GM23248 (cell line): ENCODE results near the gene RASAL2.

Source experiments
- EZH2 ChIP-seq: fragments of 200-600 bp; sonication (generic); IDR thresholded peaks from 2 replicates; pipeline ENCODE4 v1.6.1; 2018; ENCODE audit warnings: antibody characterized with exemption, mild to moderate bottlenecking; ENCODE audit not compliant: insufficient read depth, poor library complexity, severe bottlenecking
- EZH2phosphoT487 ChIP-seq: fragments of 200-600 bp; sonication (generic); IDR thresholded peaks from 2 replicates; pipeline ENCODE4 v1.6.1; 2018; ENCODE audit warnings: antibody characterized with exemption, moderate library complexity, mild to moderate bottlenecking, low read depth; ENCODE audit not compliant: insufficient read depth

- TF ChIP-seq EZH2phosphoT487 (no peak), EZH2 (no peak)
These were observed 399.4 kb downstream of the RASAL2 start for GRCh38 chr1:178493301-178493741.
